COR-L47 (cell line): ENCODE results near the gene CBL.

Source experiments
- DNase-seq: peaks from one replicate; lab custom pipeline; 2025; lab: John Stamatoyannopoulos, UW

The CBL gene

GRCh38 chr11:119347242-119347641 lies 141.1 kb downstream of the CBL start:
- DNase-seq = no peak

GRCh38 chr11:119347940-119348605 lies 141.9 kb downstream of the CBL start:
- DNase-seq = no peak

- DNase-seq = no peak
Observed at GRCh38 chr11:119350302-119350701, 144.2 kb downstream of the CBL start.

- no peak for DNase-seq
Observed at GRCh38 chr11:119351232-119351631, 145.1 kb downstream of the CBL start.

GRCh38 chr11:119352857-119353260 lies 146.7 kb downstream of the CBL start:
- DNase-seq = peak; percentile 83

GRCh38 chr11:119355091-119355843 lies 149.1 kb downstream of the CBL start:
- no peak for DNase-seq

GRCh38 chr11:119356349-119357031 lies 150.4 kb downstream of the CBL start:
- DNase-seq = peak; percentile 36

- DNase-seq = no peak
Observed at GRCh38 chr11:119357074-119357473, 150.9 kb downstream of the CBL start.
